GM21528 (cell line): ENCODE results near the gene NTMT1.
"Not testable (repeated sequence)": the region's sequence is repeated elsewhere in the genome, so short reads cannot be mapped to it uniquely, and the experiment has no call there.

Experiments
- ATAC-seq: cut with Tn5 transposase; IDR thresholded peaks from one replicate; pipeline ENCODE4 v1.9.1; 2021; ENCODE audit warnings: mild to moderate bottlenecking, moderate library complexity; ENCODE audit not compliant: unreplicated experiment, low FRiP score

Gene NTMT1

DNA sequence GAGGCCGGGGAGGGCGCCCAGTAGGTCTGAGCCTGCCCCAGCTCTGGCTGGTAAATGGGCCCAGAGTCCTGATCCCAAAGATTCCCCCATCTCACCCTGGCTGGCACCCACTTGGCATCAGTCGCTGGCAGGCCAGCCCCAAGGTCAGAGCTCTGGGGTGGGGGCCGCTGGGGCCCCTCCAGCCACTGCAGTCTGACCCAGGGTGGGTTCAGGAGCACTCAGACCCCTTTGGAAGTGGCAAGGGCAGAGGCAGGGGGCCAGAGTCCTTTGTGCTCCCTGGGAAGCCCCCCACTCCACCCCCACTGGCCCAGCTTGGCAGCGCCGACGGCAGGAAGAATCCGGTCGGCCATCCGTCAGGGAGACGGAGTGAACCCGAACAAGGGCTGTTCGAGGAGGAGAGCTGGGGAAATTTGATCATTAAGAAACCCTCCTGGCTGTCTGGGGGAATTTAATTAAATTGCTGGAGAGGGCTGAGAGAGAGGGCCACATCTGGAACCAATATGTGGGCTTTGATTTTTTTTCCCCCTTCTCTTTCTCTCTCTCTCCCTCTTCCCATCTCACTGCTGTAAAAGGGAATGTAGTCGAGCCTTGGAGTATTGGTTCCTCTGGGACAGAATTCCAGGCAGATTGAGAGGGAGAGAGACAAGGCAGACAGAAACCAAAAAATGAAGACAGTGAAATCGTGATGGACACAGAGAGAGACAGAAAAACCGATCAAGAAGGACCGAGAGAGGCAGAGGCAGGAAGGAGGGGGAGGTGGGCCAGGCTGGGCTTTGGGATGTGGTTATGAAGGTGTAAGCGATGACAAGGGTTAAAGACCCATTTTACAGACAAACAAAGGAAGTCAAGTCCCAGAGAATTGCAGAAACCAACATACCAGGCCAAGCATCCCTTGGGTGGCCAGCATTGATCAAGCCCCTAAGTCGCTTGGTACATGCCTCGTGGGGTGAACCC is 24.0 kb downstream of the NTMT1 start:
- ATAC-seq = no peak

DNA sequence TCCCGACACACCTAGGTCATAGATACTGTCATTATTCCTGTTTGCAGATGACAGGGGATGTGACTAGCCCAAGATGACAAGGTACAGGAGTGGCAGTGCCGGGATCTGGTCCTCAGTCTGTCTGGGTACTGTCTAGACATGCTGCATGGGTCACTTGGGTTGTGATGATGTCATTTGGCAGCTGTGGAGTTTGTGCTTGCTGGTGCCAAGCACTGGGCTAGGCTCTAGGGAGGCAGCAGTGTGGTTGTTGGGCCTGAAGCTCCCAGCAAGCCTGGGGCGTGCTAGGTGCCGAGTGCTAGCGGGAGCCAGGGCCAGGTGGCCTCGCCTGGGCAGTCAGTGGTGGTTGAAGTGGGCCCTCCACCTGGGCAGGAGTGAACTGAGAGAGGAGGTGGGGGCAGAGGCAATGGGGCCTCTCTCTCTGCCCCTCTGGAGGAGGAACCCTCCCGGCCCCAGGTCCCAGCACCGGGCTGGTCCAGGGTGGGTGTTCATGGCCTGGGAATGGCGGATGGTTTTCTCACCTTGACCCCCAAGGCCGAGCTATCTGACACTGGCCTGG is 24.8 kb downstream of the NTMT1 start:
- ATAC-seq = no peak

DNA sequence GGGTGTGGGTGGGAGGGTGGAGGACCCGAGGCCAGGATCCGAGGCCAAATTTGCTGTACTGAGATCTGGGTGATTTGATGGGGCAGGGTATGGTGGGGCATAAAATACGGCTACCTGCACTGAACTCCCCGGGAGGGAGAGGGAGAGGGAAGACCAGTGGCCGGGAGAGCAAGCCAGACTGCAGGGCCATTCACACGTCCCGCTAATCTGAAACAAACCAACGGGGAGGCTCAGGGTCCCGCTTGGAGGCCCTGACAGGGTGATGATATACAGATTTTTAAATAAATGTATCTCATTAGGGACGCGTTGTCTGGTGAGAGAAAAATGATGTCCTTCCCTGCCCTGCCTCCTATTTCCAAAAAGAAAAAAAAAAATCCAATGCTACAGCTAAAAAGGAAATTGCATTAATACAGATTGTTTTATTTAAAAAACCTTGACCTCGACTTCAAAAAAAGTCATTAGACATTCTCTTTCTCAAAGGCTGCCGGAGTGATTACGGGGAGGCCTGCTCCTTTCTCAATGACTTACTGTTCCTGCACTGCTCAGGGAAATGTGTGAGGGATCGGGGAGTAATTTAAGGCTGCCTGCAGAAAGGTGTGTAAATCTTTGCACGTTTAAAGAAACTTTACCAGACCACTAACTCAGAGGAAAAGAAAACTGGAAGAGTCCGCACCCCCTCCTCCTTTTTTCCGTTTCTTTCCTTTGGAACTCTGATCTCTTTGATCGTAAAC is 28.0 kb downstream of the NTMT1 start:
- ATAC-seq = no peak

DNA sequence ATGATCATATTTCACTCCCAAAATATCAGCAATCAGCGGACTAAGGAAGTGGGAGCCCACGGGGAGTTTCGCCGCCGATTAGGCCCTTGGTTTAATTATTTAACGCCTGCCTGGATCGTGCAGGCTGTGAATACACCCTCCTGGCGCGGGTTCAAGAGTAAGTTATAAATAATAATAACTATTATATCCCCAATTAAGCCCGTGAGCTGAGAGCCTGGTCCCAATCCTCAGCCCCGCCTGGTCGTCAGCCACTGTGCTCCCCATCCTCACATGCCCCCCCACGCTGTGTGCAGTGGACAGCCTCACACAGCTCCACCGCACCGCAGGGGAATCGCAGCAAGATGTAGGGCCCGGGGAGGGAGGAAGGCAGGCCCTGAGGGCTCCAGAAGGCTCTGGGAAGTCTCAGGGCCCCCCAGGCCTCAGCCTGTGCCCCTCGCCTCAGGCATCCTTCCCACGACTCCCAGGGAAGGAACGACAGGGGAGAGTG is 28.6 kb downstream of the NTMT1 start:
- ATAC-seq = no peak

DNA sequence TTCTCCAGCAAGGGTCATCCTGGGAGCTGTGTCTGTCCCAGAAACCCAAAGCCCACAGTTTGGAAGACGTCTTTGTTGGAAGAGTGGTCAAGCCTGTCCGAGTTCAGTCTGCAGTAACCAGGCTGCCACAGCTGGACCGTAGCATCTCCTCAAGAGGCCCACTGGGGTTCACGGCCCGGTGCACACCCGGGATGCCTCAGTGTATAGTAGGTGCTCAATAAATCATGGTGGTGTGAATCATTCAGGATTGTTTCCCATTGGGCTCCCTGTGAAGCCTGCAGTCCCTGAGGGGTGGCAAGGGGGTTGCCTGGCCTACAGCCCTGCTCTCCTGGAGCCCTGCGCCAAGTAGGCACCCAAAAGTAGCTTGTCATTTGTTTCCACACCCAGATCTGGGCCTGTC is 29.2 kb downstream of the NTMT1 start:
- ATAC-seq = no peak

DNA sequence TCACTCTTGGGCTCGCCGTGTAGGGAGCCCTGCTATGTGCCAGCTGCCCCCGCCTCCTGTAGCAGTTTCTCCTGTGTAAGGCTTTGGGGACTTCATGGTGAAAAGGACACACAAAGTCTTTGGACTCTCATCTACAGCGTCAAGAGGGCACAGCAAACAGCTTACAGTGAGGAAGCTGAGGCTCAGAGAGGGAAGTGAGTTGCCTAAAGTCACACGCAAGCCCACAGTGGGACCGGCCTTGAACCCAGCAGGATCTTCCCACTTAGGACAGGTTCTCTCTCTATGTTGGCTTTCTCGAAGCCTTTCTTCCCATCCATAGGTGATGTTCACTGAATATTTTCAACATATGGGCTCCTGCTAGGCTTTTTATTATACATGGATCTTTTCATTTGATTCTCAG is 29.7 kb downstream of the NTMT1 start:
- no peak for ATAC-seq

DNA sequence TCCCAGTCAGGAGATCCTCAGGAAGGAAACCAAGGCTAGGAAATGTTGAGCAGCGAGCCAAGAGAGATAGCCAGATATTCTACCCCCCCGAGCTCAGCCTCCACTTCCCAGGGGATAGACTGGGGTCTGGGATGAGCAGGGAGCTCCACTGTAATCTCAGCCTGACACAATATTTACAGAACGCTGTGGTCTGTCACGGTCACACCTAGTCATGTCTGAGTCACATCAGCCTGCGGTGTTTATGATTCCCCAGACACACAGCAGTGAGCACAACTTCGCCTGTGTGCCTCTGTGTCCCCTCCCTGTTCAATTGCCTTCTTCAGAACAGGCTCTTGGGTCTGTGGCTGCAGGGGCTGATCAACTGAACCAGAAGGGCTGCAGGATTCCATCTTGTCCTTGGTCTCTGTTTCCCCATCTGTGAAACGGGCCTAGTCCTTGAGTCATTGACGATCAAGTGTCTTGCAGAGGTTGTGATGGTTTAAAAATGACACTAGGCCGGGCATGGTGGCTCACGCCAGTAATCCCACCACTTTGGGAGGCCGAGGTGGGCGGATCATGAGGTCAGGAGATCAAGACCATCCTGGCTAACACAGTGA is 30.9 kb downstream of the NTMT1 start:
- ATAC-seq = no peak

DNA sequence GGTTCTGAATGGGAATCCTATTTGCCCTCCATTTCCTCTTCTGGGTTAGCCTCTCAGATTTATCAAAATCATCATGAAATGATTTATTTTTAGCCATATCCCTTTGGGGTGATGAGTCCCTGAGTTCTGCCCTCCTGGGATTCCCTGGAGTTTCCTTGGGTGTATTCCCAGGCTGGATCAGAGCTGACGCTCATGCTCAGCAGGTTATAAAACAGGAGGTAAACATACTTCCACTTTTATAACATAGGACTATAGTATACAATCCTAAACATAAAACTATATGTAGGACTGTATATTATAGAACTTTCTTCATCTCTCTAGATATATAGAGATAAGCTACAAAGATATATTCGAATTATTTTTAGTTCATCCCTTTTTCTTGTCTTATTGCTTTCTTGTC is 35.1 kb downstream of the NTMT1 start:
- no peak for ATAC-seq

DNA sequence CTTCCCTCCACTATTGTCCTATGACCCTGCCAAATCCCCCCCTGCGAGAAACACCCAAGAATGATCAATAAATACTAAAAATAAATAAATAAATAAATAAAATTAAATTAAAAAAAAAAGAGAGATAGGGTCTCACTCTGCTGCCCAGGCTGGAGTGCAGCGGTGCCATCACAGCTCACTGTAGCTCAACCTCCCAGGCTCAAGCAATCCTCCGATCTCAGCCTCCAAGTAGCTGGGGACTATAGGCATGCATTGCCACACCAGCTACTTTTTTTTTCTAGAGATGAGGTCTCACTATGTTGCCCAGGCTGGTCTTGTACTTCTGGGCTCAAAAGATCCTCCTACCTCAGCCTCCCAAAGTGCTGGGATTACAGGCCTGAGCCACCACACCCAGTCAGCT is 36.3 kb downstream of the NTMT1 start:
- not testable (repeated sequence) for ATAC-seq

DNA sequence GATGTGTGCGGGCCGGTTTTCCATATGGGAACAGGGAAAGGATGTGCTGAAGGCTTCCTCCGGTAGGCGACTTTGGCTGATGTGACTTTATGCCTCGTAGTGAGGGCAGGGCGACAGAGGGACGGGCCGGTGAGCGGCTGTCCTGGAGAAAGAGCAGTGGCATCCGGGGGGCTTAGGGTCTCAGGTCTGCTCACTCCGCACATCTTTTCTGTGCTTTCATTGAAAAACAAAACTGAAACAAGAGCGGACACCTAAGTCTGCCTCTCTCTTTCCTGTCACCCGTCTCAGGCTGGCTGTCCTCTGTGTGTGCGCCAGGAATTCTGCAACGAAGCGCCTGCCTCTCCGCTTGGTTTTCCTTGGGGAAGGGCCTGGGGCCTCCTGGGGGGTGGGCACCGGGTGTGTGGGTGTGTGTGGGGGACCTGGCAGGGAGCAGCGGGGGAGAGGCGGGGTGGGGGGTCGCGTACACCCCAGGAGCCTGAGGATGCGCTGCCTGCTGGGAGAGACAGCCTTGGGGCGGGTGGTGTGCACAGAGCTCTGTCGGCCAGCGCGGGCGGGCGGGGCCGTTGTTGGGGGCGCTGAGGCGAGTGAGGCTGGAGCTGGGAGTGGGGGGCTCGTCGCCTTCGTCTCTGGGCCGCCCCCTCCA is 38.9 kb downstream of the NTMT1 start:
- ATAC-seq = no peak

DNA sequence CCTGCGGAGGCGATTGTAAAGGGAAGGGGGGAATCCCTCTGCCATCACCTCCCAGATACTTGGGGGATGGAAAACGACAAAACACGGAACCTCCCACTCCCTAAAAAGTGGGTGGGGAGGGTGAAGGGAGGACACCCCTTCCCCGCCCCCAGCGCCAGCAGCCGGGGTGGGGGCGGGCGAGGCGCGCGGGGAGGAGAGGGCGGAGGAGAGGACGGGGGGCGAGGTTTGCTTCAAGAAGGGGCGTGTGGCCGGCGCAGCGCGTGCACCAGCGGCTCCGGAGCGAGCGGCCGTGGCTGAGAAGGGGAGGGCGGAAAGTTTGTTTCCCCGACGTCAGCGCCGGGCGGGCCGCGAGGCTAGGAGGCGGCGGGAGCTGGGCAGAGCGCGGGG is 39.4 kb downstream of the NTMT1 start, which contains the start of gene PRRX2:
PRRX2 (plus strand) TSS at position 259 of the 387 bp plus-strand sequence. CDS start 221 bp downstream, outside the sequence.
- no peak for ATAC-seq

DNA sequence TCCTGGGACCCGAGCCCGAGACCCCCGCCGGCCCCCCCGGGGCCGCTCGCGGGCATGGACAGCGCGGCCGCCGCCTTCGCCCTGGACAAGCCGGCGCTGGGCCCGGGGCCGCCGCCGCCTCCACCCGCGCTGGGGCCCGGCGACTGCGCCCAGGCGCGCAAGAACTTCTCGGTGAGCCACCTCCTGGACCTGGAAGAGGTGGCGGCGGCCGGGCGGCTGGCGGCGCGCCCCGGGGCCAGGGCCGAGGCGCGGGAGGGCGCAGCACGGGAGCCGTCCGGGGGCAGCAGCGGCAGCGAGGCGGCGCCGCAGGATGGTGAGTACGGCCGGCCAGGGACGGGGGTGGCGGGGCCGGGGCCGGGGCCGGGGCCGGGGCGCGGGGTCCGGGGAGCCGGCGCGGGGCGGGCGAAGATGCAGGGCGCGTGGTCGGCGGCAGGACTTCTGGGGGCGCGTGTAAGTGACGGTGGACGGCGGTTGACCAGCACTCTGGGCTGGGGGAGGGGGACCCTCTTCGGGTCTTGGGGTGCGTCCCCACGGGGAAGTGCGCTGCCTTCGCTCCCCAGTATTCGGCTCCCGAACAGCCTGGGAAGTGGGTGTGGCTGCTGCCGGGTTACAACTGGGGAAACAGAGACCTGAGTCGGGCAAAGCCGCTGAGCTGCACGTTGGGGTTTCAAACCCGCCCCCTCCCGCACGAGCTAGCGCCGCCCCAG is 40.0 kb downstream of the NTMT1 start:
- no peak for ATAC-seq

DNA sequence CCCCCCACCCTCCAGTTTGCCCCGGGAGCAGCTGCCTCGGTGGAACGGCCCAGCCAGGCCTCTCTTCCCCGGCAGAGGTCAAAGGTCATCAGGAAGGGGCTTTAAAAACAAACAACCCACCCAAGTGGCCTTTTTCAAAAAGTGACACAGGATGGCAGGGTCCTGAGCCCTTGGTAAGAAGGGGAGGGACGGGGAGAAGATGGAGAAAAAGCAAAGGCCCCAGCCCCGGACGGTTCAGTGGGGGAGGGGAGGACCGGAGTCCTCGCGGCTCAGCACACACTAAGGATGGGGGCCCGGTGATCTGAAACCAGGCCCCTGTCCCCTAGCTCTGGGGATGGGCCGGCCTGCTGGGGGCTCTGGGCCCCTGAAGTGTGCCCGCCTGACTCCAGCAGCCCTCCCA is 40.6 kb downstream of the NTMT1 start:
- ATAC-seq = no peak

DNA sequence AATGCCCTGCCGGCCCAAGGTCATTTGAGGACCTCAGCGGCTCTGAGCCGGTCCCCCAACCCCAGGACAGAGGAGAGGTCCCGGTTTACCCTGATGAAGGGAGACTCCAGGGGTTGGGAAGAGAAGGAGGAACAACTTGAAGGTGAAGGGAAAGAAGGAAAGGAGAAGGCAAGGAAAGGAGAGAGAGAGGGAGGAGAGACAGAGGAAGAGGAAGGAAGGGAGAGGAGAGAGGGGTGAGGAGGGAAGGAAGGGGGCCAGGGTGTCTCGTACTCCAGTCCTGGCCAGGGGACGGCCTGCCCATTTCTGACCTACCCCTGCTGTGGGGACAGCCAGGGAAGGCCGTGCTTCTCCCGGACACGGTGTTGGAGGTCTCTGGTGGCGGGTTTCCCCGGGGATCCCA is 41.4 kb downstream of the NTMT1 start:
- no peak for ATAC-seq

DNA sequence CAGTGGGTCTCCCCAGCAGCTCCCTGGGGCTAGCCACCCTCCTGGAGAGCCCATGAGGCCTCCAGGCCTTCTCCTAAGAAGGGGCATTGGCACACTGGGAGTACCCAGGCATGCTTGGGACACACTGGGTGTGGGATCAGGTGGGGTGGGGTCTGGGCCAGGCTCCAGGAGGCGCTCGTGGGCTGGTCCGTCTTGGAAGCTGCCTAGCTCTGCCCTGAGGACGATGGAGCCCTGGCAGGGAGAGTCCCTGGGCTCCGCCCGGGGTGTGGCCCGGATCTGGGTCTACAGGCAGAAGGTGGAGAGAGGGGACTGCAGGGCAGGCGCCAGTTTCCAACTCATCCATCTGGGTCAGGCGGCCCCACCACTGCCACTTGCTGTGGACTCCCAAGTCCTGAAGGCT is 41.9 kb downstream of the NTMT1 start:
- ATAC-seq = no peak

DNA sequence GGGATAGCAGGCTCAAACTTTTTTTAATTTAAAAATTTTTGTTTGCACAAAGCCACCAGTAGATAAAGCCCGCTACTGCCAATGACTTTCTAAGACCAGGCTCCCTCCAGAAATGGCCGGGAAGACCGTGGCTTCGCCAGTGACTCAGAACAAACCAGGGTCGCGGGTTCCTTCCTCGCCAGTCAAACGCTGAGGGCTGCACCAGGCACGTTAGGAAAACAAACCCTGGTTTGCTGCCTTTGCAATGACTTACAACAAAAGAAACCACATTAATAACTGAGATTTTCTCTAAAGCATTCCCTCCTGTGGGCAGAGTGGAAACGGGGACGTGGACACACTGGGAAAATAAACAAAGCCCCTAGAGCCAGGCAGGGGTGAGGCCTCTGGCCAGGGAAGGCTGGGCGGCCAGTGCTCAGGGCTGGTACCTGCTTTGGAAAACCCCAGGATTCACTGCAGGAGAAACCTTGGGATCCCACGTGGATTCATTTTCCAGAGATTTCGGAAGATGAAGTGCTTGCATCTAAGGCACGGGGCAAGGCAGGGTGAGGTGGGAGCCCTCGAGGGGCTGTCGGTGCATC is 43.3 kb downstream of the NTMT1 start:
- no peak for ATAC-seq

DNA sequence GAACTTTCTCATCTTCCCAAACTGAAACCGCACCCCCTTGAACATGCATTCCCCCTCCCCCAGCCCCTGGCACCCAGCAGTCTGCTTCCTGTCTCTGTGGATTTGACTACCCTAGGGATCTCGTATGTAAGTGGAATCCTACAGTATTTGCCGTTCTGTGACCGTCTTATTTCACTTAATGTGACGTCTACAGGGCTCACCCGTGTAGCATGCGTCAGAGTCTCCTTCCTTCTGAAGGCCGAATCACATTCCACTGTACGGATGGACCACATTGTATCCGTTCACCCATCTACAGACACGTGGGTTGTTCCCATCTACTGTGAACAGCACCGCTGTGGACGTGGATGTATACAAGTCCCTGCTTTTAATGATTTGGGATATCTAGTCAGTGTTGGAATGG is 44.0 kb downstream of the NTMT1 start:
- no peak for ATAC-seq

DNA sequence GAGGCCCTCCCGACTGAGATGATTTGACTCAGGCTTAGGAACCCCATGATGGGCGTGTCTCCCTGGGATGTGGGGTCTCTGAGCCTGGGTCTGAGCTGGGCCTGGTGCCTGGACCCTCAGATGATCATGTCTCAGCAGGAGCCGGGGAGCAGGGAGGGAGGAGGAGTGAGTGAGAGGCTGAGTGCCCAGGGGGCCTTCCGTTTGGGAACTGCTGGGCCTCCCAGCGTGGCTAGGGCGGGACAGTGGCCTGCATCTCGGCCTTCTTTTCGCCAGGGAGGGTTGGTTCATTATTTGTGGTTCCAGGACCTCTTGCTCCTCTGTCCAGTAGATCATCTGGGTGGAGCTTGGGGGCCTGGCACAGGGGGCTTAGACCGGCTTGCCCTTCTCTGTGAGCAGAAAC is 45.1 kb downstream of the NTMT1 start:
- ATAC-seq = no peak

DNA sequence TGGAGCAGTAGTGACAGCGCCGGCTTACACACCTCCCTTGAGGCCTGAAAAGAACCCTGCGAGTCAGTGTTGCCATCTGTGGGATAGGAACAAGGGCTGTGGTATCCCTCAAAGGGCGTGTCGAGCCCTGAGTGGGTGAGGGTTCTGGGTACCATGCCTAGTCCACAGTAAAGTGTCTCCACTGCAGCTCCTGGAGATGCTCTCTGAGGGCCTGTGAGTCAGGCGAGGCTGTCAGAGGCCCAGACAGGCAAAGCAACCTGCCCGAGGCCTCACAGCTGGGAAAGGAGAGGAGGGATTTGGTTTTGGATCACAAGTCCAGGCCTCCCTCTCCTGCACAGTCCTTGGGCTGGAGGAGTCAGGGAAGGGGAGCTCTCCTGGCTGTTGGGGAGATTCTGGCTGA is 45.6 kb downstream of the NTMT1 start:
- ATAC-seq = no peak
